ENCODE measurements around the gene CTBP1.
"Not testable (repeated sequence)": the region's sequence is repeated elsewhere in the genome, so short reads cannot be mapped to it uniquely, and the experiment has no call there.

CTBP1 gene

DNA sequence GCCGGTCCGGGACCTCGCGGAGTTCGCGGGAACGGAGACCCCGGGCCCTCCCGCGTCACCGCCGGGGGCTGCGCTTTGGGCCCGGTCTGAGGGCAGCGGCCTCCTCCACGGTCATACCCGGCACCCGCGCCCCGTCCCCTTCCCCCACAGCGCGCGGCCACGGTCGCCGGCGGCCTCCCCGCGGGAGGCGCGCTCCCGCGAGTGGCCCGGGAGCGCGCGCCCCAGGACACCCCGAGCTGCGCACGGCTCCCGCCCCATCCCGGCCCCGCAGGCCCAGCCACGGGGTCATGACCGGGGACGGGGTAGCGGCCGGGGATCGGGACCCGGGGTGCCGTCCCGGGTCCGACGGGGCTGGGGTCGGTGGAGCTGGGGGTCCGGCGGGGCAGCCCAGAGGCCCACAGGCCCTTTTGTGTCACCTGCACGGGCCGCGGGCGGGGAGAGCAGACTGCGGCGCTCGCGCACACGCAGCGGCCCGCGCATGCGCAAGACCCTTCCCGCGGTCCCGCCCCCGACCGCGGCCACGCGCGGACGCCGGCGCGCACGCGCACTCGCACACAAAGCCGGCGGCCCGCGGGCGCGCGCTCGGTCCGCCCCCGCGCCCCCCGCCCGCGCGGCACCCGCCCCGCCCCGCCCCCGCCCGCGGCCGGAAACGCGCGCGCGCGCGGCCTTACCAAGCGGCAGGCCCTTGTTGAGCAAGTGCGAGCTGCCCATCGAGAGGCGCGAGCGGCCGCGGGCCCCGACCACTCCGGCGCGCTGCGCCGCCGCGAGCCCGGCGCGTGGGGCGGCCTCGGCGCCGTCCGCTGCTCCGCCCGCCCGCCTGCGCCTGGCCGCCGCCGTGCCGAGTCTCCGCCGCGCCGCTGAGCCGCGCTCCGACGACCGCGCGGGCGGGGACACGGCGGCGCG is at the start of gene CTBP1:
Gene CTBP1, minus strand, starts transcription at position 886 of the 903 bp plus-strand sequence. CDS start 7,799 bp downstream, outside the sequence.
- TF ChIP-seq POLR2A (IDR thresholded peaks at IDR 0.05; ENCODE audit: low read length) (peak; percentile 58), GATA1 (IDR thresholded peaks at IDR 0.05; ENCODE audit: low read depth, low read length) (no peak)

DNA sequence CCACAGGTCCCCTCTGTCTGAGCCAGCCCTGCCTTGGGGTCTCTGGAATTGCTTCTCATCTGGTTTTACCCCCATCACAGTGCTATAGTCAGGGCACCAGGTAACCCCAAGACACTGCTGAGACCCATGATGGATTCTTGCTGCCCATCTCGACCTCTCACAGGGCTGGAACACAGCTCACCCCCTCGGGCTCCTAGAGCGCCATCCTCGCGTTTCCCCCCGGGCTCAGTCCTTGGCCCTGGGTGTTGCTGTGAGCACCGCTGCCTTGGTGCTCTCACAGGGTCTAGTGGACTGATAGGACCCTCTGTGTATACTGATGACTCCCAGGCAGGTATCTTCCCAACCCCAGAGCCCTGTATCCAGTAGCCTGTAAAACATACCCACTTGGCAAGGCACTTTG is 49.5 kb upstream of the CTBP1 start:
- DNase-seq, result no peak
- TF ChIP-seq POLR2A (IDR thresholded peaks at IDR 0.05; ENCODE audit: low read length) (no peak), GATA1 (IDR thresholded peaks at IDR 0.05; ENCODE audit: low read depth, low read length) (no peak)

More for the DNA sequence above, at the start of gene CTBP1:
- peak; percentile 91 to 96 for DNase-seq

GRCh38 chr4:1297456-1298325 is 48.8 kb upstream of the CTBP1 start:
- no peak for DNase-seq
- no peak for TF ChIP-seq GATA1 (IDR thresholded peaks at IDR 0.05; ENCODE audit: low read depth, low read length)
- TF ChIP-seq POLR2A (IDR thresholded peaks at IDR 0.05; ENCODE audit: low read length), result no peak

- DNase-seq, result no peak
- TF ChIP-seq GATA1 (IDR thresholded peaks at IDR 0.05; ENCODE audit: low read depth, low read length) (no peak), POLR2A (IDR thresholded peaks at IDR 0.05; ENCODE audit: low read length) (no peak)
Measured at GRCh38 chr4:1297023-1297395, 48.1 kb upstream of the CTBP1 start.

GRCh38 chr4:1296324-1297022 is 47.5 kb upstream of the CTBP1 start:
- no peak for DNase-seq
- TF ChIP-seq GATA1 (IDR thresholded peaks at IDR 0.05; ENCODE audit: low read depth, low read length) (no peak), POLR2A (IDR thresholded peaks at IDR 0.05; ENCODE audit: low read length) (no peak)

GRCh38 chr4:1295405-1296055 is 46.6 kb upstream of the CTBP1 start:
- DNase-seq, result peak in 1 of 2 experiments; percentile 49
- TF ChIP-seq GATA1 (IDR thresholded peaks at IDR 0.05; ENCODE audit: low read depth, low read length), result no peak
- no peak for TF ChIP-seq POLR2A (IDR thresholded peaks at IDR 0.05; ENCODE audit: low read length)

GRCh38 chr4:1294891-1295290 is 46.0 kb upstream of the CTBP1 start:
- TF ChIP-seq GATA1 (IDR thresholded peaks at IDR 0.05; ENCODE audit: low read depth, low read length), result no peak
- TF ChIP-seq POLR2A (IDR thresholded peaks at IDR 0.05; ENCODE audit: low read length), result no peak

GRCh38 chr4:1294424-1294823 is 45.5 kb upstream of the CTBP1 start:
- no peak for TF ChIP-seq POLR2A (IDR thresholded peaks at IDR 0.05; ENCODE audit: low read length)
- TF ChIP-seq GATA1 (IDR thresholded peaks at IDR 0.05; ENCODE audit: low read depth, low read length), result no peak
- no peak for DNase-seq

More at GRCh38 chr4:1294891-1295290, 46.0 kb upstream of the CTBP1 start:
- DNase-seq, result peak in 1 of 2 experiments; percentile 49

- no peak for TF ChIP-seq POLR2A (IDR thresholded peaks at IDR 0.05; ENCODE audit: low read length)
- TF ChIP-seq GATA1 (IDR thresholded peaks at IDR 0.05; ENCODE audit: low read depth, low read length), result no peak
Measured at GRCh38 chr4:1293991-1294390, 45.1 kb upstream of the CTBP1 start.

GRCh38 chr4:1293531-1293941 is 44.6 kb upstream of the CTBP1 start:
- TF ChIP-seq GATA1 (IDR thresholded peaks at IDR 0.05; ENCODE audit: low read depth, low read length), result no peak
- TF ChIP-seq POLR2A (IDR thresholded peaks at IDR 0.05; ENCODE audit: low read length), result no peak
- DNase-seq, result no peak

More at GRCh38 chr4:1293991-1294390, 45.1 kb upstream of the CTBP1 start:
- DNase-seq, result peak; percentile 61 to 76

DNA sequence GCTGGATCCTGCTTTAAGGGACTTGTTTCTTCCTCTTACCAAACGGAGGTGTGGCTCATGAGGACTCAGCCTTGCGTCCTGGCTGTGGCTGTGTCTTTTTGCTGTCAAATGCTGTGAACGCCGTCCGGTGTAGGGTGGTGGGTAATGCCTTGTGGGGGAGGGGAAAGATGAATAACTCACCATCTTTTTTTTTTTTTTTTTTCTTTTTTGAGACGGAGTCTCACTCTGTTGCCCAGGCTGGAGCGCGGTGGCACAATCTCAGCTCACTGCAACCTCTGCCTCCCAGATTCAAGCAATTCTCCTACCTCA is 43.7 kb upstream of the CTBP1 start:
- DNase-seq, result not testable (repeated sequence)

DNA sequence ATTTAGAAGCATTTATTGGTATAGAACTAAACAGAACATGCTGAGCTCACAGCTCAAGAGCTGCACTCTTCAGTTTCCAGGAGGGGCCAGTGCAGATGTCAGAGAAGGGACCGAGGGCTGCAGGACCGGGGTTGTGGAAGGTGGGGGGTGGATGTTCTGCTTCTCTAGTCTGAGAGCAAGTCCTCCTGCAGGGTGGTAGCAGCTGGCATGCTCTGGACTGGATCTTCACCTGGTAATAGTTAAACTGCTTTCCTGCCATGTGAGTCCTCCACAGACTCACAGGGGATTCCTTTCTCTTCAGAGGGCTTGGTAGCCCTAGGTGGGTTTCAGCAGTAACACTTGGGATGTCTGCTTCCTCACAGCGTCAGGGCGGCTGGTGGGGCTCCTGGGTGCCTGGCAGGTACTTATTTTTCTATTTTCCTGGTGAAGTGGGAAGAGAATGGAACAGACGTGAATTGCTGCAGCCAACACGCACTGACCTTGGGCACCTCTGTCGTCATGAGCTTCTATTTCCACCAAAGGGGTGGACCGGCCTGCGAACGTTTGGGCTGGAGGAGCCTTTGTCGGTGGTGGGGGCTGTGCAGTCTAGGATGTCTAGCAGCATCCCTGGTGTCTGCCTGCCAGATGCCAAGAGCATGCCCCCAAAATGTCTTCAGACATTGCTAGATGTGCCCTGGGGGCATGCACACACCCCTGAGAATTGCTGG is 43.2 kb upstream of the CTBP1 start:
- DNase-seq, result no peak
- TF ChIP-seq POLR2A (IDR thresholded peaks at IDR 0.05; ENCODE audit: low read length) (no peak), GATA1 (IDR thresholded peaks at IDR 0.05; ENCODE audit: low read depth, low read length) (no peak)

DNA sequence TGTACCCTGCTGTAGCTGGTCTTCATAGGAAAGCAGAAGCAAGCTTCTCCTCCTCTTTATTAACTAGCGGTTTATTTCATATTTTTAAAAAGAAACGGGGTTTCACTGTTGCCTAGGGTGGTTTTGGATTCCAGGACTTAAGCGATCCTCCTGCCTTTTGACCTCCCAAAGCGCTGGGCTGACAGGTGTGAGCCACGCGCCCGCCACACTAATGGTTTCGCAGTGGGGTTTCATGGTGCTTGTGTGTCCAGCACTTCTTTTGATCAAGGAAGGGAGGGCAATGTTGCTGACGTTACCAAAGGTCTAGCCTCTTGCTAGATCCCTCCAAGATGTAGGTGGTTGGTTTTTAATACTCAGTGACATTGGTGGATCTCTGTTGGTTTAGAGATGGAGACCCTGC is 42.2 kb upstream of the CTBP1 start:
- no peak for DNase-seq
- no peak for TF ChIP-seq POLR2A (IDR thresholded peaks at IDR 0.05; ENCODE audit: low read length)
- no peak for TF ChIP-seq GATA1 (IDR thresholded peaks at IDR 0.05; ENCODE audit: low read depth, low read length)

All from erythroblast (primary cell).